Right atrium auricular region (tissue), 2 donors: Measurements from ENCODE around the gene DIRAS2. TPM values are rescaled to one million over a fixed set of nuclear protein-coding genes. Genes with fewer than 3 reads are reported as not detected.

Experiments used
- DNase-seq: peaks from one replicate; pipeline ENCODE4 v3.0.0-alpha.2; 2019; ENCODE audit warnings: low spot score
- H3K27ac ChIP-seq, 2 donors: fragments of 200-600 bp; sonication (generic); 1 replicate in 1 of 2; 2 replicates in 1 of 2; pipeline ENCODE4 v1.5.1; 2016 to 2019
- H3K27me3 ChIP-seq, 2 donors: fragments of 200-600 bp; sonication (generic); one replicate each; pipeline versions ENCODE4 v1.5.1 to v1.6.0; 2017 to 2019
- H3K36me3 ChIP-seq: fragments of 200-600 bp; sonication (generic); one replicate; pipeline ENCODE4 v1.5.1; 2016
- H3K4me1 ChIP-seq, 2 donors: fragments of 200-600 bp; sonication (generic); one replicate each; pipeline versions ENCODE4 v1.5.1 to v1.6.0; 2017 to 2019
- H3K4me3 ChIP-seq, 2 donors: fragments of 200-600 bp; sonication (generic); 1 replicate in 1 of 2; 2 replicates in 1 of 2; pipeline ENCODE4 v1.5.1; 2017 to 2019; ENCODE audit warnings: mild to moderate bottlenecking in 1 of 2, moderate library complexity in 1 of 2
- H3K9me3 ChIP-seq, 2 donors: fragments of 200-600 bp; sonication (generic); one replicate each; pipeline ENCODE4 v1.5.1; 2019
- CTCF ChIP-seq, 2 donors: fragments of 200-600 bp; sonication (generic); IDR thresholded peaks; one replicate each; pipeline ENCODE4 v1.5.1; 2019; ENCODE audit warnings: antibody characterized with exemption in 2 of 2
- total RNA-seq, 2 donors: library from RNA; depleted of rRNA; stranded (reverse); fragments of >200 nt; gene quantifications; one replicate each; pipeline ENCODE4 v1.1.0, GENCODE V29; 2016

The DIRAS2 gene
- total RNA-seq, 2 donors from 2014 or later, result 0.16 TPM; not detected in 1

DNA sequence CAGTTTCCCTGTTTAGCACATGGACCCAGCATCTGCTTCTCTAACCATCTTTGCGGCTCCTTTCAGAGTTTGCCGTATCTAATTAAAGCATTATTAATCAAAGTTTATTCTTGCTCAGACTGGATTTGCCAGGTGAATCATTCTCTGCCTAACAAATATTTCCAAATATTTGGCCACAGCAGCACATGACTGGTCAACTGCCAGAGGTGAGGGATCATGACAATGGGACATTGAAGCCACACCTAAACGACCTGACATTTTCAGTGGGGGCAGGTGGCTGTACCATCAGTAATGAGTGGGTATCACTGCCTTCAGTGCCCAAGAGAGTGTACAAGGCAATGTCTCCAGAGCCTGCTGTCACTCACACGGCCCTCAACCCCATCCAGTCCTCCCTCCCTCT is 80.4 kb downstream of the DIRAS2 start:
- no peak for TF ChIP-seq CTCF (IDR thresholded peaks at IDR 0.05)
- Histone ChIP-seq H3K4me3 (no peak overlapping the region), H3K36me3 (no peaks in the 10 kb centered on the region), H3K27me3 (no peaks in the 10 kb centered on the region), H3K27ac (no peak overlapping the region), H3K9me3 (no peaks in the 10 kb centered on the region), H3K4me1 (no peaks in the 10 kb centered on the region)
- DNase-seq, result no peak

Other genes with a start within 250 kb of the DIRAS2 start
- 1 to 10 TPM; 3.4 to 6.3 TPM for gene SYK, start 159.0 kb upstream of the DIRAS2 start, total RNA-seq